Stimulated activated CD4-positive, alpha-beta T cell treated with anti-CD3 and anti-CD28 coated beads, TNF-alpha, amount 100 ng/mL, for 48 hours (primary cell): ENCODE data around the gene BIRC5.
A peak's percentile ranks its signal among the peaks of the same experiment; 100 is the strongest.
"Not testable (repeated sequence)": the region's sequence is repeated elsewhere in the genome, so short reads cannot be mapped to it uniquely, and the experiment has no call there.

Source experiments
- DNase-seq, 3 donors: peaks; one replicate each; pipeline ENCODE4 v3.0.0-alpha.2; 2020; ENCODE audit warnings: low read depth in 3 of 3

Gene BIRC5

DNA sequence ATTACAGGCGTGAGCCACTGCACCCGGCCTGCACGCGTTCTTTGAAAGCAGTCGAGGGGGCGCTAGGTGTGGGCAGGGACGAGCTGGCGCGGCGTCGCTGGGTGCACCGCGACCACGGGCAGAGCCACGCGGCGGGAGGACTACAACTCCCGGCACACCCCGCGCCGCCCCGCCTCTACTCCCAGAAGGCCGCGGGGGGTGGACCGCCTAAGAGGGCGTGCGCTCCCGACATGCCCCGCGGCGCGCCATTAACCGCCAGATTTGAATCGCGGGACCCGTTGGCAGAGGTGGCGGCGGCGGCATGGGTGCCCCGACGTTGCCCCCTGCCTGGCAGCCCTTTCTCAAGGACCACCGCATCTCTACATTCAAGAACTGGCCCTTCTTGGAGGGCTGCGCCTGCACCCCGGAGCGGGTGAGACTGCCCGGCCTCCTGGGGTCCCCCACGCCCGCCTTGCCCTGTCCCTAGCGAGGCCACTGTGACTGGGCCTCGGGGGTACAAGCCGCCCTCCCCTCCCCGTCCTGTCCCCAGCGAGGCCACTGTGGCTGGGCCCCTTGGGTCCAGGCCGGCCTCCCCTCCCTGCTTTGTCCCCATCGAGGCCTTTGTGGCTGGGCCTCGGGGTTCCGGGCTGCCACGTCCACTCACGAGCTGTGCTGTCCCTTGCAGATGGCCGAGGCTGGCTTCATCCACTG is at the start of gene BIRC5:
Gene BIRC5, plus strand, starts transcription at position 238 of the 690 bp plus-strand sequence. Its CDS starts 64 bp downstream, at position 302.
- DNase-seq, result peak; percentile 82 to 94 (median 85)

DNA sequence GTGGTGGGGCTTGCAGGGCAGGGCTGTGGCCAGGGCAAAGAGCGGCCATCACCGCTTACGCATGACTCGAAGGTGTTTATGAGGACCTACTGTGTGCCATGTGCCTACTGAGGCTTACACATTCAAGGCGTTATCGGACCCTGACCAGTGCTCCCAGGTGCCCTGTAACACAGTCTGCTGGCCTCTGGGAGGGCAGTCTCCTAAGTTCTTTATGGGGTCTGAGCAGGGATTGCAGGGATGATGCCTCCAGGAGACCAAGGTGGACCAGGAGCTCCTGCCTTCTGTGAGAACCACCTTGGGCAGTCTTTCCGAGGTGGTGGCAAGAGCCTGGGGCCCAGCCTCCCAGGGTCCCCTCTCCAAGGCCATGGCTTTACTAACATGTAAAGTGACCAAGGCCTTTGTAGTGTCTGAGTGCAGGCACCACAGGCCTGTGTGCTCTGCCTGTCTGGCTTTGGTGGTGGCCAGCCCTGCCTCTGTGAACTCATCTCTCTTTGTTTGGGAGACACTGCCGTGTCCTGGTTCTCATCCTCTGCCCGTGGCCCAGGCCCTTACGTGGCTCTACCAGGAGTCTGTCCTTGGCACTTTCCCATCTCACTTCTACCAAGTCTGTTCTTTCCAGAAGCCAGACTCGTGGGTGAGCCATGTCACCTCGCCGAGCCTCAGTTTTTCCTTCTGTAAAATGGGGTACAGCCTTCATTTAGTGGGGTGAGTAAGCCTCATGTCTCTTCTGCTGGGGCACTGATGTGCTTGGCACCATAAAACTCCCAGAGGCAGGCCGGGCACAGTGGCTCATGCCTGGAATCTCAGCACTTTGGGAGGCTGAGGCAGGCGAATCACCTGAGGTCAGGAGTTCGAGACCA is 49.1 kb upstream of the BIRC5 start:
- DNase-seq, result no peak

DNA sequence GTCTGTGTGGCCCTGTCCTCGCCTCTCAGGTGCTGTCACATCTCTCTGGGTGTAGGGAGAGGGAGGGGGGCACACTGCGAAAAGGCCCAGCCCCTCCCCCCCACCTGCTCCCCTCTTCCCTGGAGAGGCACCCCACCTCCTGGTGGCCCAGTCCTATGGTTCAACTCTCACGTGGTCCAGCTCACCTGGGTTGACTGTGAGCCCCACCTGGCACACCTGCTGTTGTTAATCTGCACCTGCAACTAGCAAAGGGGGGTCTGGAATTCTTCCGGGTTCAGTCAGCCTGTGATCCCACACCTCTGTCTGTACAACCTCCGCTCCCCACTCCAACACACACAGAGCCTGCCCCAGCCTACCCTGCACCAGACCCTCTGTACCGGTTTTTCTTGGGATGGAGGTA is 47.6 kb upstream of the BIRC5 start:
- no peak for DNase-seq

DNA sequence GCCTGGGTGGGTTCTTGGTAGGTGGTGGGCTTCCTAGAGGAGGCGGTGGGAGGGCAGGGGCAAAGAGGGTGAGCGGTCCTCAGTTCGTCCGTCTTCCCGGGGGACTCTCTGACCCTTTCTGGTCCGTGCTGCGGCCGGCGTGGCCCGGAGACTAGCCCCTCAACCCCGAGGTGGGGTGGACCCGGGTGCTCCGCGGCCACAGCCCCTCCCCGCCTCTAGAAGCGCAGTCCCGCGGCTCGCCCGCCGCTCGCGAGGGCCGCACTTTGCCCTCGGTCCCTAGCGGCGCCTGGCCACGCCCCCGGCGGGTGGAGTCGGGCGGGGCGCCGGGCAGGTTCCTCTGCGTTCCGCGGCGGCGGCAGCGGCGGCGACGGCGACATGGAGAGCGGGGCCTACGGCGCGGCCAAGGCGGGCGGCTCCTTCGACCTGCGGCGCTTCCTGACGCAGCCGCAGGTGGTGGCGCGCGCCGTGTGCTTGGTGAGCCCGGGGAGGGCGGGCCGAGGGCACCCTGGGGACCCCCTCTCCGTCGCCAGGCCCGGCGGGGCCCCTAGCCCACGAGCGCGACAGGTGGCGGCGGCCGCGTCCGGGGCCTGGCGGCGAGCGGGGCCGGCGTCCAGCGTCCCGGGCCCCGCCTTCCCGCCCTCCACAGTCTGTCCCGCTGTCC is 45.7 kb upstream of the BIRC5 start, which contains the start of gene SYNGR2:
Gene SYNGR2, plus strand, starts transcription at position 340 of the 661 bp plus-strand sequence. Its CDS starts 36 bp downstream, at position 376.
- DNase-seq, result peak; percentile 76 to 84 (median 82)

DNA sequence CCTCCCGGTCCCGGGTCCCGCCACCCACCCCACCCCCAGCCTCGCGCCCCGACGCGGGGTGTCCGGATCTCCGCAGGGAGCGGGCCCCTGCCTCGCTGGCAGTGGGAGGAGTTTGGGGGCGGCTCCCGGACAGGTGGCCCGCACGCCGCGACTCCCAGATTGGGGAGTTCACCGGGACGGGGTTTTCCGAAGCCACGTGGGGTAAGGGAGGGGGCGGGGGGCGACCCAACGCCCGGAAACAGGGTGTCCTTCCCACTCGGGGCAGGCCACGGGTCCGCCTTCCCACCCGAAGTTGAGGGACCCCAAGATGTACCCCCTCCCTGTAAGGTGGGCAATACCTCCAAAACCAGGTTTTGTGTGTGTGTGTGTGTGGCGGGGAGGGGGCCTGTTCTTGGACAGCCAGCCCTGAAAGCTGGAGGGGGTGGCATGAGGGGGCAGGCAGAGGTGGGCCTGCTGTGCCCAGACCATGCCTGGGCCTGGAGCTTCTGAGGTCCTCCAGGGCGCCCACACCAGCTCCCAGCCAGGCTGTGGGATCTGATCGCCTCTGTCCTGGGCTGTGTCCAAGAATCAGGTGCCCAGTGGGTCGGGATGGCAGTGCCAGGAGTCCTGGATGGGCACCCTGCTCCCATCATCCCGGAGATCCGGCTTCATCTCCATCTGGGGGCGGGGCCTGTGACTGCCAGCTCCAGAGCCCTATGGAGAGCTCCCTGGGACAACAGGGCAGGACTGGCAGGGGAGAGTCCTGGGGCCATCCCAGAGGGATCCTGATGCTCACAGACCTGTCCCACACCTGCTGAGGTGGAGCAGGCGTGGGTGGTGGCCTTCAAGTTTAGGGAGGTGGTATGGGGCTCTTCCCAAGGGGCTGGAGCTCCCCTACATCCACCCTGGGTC is 44.9 kb upstream of the BIRC5 start:
- peak in 1 of 3 donors; percentile 39 for DNase-seq

DNA sequence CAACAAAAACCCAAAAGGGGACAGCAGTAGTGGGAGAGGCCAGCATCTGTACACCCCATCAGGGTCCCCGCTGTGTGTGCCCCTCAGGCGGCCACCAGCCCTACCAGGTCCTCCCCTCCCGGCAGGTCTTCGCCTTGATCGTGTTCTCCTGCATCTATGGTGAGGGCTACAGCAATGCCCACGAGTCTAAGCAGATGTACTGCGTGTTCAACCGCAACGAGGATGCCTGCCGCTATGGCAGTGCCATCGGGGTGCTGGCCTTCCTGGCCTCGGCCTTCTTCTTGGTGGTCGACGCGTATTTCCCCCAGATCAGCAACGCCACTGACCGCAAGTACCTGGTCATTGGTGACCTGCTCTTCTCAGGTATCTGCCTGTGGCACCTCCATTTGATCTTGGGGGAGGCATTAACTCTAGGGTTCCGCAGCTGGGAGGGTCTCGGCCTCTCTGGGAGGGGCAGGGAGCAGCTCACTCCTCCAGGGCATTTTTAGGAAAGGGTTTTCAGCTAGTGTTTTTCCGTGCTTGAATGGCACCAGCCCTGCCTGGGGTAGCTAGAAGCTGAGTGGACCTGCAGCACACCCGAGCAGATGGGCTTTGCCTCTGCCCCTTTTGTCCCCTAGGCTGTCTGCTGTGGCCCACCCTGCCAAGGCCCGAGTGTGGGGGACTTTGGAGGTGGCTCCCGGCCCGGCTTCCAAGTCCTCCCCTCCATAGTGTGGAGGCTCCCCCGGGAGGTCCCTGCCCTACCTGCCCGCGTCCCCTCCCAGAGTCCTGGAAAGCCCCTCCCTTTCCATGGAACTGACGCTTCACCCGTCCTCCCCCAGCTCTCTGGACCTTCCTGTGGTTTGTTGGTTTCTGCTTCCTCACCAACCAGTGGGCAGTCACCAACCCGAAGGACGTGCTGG is 43.1 kb upstream of the BIRC5 start:
- DNase-seq, result no peak

DNA sequence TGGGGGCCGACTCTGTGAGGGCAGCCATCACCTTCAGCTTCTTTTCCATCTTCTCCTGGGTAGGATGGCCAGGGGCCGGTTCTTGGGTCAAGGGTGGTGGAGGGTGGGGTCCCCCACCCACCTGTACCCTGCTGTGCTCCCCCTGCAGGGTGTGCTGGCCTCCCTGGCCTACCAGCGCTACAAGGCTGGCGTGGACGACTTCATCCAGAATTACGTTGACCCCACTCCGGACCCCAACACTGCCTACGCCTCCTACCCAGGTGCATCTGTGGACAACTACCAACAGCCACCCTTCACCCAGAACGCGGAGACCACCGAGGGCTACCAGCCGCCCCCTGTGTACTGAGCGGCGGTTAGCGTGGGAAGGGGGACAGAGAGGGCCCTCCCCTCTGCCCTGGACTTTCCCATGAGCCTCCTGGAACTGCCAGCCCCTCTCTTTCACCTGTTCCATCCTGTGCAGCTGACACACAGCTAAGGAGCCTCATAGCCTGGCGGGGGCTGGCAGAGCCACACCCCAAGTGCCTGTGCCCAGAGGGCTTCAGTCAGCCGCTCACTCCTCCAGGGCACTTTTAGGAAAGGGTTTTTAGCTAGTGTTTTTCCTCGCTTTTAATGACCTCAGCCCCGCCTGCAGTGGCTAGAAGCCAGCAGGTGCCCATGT is 42.3 kb upstream of the BIRC5 start:
- DNase-seq, result not testable (repeated sequence)

DNA sequence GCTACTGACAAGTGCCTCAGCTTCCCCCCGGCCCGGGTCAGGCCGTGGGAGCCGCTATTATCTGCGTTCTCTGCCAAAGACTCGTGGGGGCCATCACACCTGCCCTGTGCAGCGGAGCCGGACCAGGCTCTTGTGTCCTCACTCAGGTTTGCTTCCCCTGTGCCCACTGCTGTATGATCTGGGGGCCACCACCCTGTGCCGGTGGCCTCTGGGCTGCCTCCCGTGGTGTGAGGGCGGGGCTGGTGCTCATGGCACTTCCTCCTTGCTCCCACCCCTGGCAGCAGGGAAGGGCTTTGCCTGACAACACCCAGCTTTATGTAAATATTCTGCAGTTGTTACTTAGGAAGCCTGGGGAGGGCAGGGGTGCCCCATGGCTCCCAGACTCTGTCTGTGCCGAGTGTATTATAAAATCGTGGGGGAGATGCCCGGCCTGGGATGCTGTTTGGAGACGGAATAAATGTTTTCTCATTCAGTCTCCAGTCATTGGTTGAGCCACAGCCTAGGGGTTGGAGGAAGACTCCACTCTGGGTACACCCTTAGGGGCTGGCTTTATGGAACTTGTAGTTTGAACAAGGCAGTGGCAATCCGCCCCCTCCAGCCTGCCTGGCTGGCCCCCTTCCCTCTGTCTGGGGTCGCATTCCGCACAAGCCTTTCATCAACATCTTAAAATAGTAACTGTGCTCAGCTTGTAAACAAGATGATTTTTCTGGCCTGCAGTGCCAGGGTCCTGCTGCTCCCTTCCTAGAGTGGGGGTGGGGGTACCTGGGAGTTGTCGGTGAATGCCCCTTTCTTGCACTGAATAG is 41.6 kb upstream of the BIRC5 start:
- DNase-seq, result no peak

DNA sequence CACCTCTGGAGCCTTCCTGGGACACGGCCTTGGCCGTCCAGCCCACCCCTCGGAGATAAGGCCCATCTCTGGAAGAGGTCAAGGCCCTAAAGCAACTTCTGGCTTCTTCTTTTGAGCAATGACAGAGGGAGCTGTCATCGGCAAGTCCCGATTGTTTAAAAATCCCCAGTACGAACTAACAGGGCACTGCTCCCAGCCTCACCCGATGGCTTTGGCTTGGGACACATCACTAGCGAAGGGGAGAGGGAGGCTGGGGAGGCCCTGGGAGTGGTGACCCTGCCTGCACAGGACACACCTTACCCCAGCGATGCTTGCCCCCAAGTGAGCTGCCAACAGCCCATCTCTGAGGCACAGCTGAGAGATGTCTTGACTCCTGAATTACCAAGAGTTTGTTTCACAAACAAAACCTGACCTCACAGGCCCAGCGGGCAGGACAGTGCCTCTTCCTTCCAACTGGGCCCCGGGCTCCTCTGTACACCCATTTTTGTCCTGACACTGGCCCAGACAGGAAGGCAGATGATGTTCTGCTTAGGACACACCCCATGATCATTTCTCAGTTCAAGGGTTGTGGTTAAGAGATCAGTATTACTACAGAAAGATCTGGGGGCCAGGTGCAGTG is 40.8 kb upstream of the BIRC5 start:
- no peak for DNase-seq

DNA sequence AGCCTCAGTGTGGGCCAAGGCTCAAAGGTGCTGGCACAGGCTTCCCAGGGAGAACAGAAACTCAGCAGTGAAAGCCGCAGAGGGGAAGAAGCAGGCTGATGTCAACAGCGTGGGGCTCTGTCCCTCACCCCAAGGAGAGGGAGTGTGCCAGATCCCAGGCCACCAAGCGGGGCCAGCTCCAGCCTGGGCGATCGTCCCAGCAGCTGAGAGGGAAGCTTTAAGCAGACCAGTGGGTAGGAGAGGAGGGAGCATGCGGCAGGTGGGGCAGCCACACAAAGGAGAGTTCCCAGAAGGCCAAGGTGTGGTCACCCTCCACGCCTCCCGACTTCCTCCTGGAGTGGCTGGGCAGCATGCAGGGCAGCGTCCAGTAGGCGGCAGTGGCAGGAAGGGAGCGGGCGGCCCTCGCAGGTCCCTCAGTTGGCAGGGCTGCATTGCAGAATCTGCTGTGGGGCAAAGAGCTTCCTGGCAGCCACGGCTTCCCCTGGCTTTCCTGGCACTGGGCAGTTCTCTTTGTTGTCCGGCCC is 39.6 kb upstream of the BIRC5 start:
- no peak for DNase-seq

DNA sequence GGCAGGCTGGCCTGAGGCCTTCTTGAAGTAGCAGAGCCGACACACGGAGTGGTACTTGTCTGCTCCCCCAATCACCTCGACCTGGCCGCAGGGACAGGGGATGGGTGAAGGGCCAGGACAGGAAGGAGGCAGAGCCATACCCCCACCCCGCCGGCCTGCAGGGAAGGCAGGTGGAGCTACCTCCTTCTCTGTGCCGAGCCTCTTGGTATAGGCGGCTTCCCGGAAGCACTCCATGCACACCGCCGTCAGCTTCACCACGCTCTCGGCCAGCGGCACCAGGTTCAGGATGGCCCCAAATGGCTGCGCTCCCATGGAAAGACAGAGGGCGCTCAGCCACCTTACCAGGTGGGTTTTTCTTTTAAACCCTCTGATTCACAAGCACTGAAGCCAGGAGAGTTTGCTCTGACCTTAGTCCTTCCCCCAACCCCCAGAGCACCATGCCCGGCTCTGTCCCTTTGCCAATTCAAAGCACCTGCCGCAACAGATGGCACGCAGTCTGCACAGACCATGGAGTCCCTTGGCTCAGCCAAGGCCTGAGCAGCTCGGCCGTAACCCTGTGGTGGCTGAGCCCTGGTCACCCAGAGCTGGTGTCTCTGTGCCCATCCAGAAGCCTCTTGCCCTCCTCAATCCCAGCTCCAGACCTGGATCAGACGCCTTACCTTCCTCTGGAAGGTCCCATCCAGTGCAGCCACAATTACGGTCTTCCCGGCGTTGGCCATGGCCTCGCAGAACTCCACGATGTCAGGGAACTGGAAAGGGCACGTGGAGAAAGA is 39.0 kb upstream of the BIRC5 start:
- no peak for DNase-seq

DNA sequence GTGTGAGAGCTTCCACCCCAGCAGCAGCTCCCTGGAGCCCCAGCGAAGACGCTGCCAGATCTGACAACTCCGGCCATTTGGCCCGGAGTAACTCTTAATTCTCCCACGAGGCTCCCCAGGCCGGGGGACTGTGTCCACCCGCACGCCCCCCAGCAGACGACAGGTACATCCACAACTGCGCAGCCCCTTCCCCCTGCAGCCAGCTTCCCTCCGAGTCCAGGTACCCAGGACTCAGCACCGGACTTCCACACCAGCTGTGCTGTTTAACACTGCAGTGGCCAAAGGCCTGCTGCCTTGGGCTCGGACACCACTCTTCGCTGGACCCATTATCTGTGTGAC is 38.4 kb upstream of the BIRC5 start:
- no peak for DNase-seq

DNA sequence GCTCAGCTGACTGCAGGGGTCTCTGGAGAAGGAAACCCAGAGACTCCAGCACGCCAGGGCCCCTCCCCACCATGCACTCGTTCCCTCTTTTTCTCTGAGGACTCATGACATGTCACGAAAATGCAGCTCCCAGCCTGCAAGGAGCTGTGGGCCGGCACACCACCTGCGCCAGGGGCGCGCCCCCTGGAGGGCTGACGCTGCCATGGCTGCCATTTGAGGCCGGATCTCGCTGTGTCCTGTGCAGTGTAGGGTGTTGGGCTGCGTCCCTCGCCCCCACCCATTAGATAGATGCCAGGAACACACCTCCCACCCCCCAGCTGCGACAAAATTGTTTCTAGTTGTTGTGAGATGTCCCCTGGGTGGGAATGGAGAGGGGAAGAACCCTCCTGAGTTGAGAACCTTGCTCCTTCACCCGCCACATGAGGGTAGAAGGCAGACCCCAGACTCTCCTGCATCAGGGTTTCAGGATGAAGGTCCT is 37.5 kb upstream of the BIRC5 start:
- peak; percentile 55 to 69 (median 68) for DNase-seq

DNA sequence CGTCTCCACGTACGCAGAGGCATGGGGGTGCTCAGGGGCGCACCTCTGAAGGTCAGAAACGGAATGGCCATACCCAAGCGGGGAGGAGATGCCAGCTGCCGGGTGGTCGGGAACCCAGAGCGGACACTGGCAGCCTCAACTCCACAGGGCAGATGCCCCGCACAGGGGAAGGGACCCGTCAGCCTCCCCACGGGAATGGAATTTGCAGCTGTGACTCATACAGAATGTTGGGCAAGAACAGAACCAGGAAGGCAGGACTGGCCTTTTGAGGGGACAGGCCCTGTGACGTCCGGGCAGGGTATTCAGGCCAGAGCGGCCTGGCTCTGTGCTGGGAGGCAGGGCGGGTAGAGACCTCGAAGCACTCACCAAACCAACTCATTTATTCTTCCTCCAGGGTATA is 34.7 kb upstream of the BIRC5 start:
- no peak for DNase-seq

DNA sequence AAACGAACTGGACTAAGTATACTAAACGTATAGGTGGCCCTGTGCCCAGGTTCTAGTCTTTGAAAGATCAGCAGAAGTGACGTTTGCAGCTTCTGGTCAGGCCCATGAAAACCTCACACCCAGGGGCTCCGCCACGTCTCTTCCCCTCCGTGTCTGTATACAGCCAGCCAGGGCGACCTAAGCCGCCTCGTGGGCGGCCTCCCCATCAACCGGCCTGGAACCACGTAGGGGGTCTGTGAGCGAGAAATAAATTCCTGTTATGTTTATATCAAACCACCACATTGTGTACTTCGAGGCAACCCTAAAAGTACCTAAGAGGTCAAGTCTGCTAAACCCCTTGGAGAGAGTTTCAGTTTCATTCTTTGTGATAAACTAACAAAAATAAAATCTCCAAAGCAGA is 34.0 kb upstream of the BIRC5 start:
- no peak for DNase-seq

DNA sequence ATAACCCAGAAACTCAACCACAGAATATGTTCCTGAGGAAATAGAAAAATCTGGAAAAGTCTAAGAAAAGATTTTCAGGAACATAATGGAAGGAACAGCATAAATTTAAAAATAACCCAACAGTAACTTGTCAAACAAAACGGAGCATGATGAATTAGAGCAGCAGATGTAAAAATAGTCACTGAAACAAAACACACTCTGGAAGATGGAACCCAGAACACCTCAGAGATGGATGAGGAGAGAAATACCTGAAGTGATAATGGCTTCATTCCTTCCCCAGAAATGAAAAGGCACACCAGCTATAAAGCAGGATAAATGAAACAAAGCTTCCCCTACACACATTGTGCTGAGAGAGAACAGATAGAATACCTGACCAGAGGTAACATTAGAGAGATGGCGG is 33.5 kb upstream of the BIRC5 start:
- no peak for DNase-seq

DNA sequence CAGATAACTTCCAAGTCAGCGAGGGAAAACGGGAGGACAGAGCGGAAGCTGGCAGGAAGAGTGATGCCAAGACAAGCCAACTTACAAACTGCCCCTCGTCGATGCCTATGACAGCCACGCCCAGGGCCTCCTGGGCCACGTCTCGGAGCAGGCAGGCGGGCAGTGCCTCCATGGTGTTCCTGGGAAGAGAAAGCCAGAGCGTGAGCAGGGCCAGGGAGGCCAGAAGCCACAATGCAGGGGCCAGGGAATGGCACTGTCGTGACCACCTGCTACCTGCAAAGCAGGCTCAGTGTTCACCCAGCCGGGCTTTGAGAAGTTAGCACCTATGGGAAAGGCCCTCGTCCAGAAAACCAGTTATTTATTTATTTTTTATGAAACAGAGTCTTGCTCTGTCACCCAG is 31.5 kb upstream of the BIRC5 start:
- DNase-seq, result no peak
